Stimulated activated CD4-positive, alpha-beta T cell treated with anti-CD3 and anti-CD28 coated beads, Interleukin-12 subunit alpha, Interleukin-12 subunit beta, amount 100 ng/mL, for 24 hours (primary cell): ENCODE results near the gene ATG4D.
A peak's percentile ranks its signal among the peaks of the same experiment; 100 is the strongest.

Experiments
- DNase-seq, 2 experiments: peaks; one replicate each; pipeline ENCODE4 v3.0.0-alpha.2; 2020; ENCODE audit warnings: low read depth in 2 of 2

Gene ATG4D

GRCh38 chr19:10543420-10544241, at the start of gene ATG4D:
TSS of gene ATG4D (plus strand) at chr19:10543904. CDS start at chr19:10544091, 187 bp downstream.
- peak; percentile 63 to 72 for DNase-seq

- no peak for DNase-seq
These were observed 46.3 kb upstream of the ATG4D start for GRCh38 chr19:10497371-10497770.

- no peak for DNase-seq
These were observed 44.0 kb upstream of the ATG4D start for GRCh38 chr19:10499550-10500246.

GRCh38 chr19:10500247-10500592, 43.5 kb upstream of the ATG4D start:
- DNase-seq: no peak

GRCh38 chr19:10501971-10502523, 41.7 kb upstream of the ATG4D start:
- peak in 1 of 2 experiments; percentile 37 for DNase-seq

GRCh38 chr19:10502524-10503001, 41.1 kb upstream of the ATG4D start:
- peak; percentile 74 to 86 for DNase-seq

GRCh38 chr19:10503002-10503789, 40.5 kb upstream of the ATG4D start, which contains the start of gene KEAP1:
TSS of gene KEAP1 (minus strand) at chr19:10503356. CDS start at chr19:10500033, 3,323 bp downstream.
- DNase-seq: peak in 1 of 2 experiments; percentile 35

GRCh38 chr19:10505583-10506229, 38.0 kb upstream of the ATG4D start:
- peak; percentile 58 to 89 for DNase-seq

GRCh38 chr19:10508036-10508435, 35.7 kb upstream of the ATG4D start:
- DNase-seq: no peak

- DNase-seq: no peak
These were observed 35.0 kb upstream of the ATG4D start for GRCh38 chr19:10508707-10509106.

- peak in 1 of 2 experiments; percentile 58 for DNase-seq
These were observed 33.4 kb upstream of the ATG4D start for GRCh38 chr19:10510301-10510802.

- DNase-seq: no peak
These were observed 30.5 kb upstream of the ATG4D start for GRCh38 chr19:10513223-10513622.

- no peak for DNase-seq
These were observed 29.2 kb upstream of the ATG4D start for GRCh38 chr19:10514211-10515145.

GRCh38 chr19:10516064-10516385, 27.7 kb upstream of the ATG4D start:
- no peak for DNase-seq

GRCh38 chr19:10516671-10517286, 26.9 kb upstream of the ATG4D start:
- DNase-seq: no peak

- no peak for DNase-seq
These were observed 26.3 kb upstream of the ATG4D start, which contains the start of gene S1PR5 for GRCh38 chr19:10517361-10517759. TSS of gene S1PR5 (minus strand) at chr19:10517447. CDS start at chr19:10515011, 2,436 bp downstream.

- DNase-seq: no peak
These were observed 25.8 kb upstream of the ATG4D start for GRCh38 chr19:10517760-10518443.

GRCh38 chr19:10518444-10519361, 25.0 kb upstream of the ATG4D start:
- DNase-seq: no peak
